Medulla oblongata (tissue), 1 donor: ENCODE measurements around the gene PHF21B.
"Not testable (repeated sequence)": the region's sequence is repeated elsewhere in the genome, so short reads cannot be mapped to it uniquely, and the experiment has no call there.

ENCODE experiments used
- DNase-seq: peaks from one replicate; pipeline ENCODE4 v3.0.0-alpha.2; 2015; ENCODE audit errors: extremely low spot score

PHF21B gene

GRCh38 chr22:44935724-44936123 lies 74.1 kb downstream of the PHF21B start:
- DNase-seq = peak; percentile 40

GRCh38 chr22:44934454-44934735 lies 75.4 kb downstream of the PHF21B start:
- no peak for DNase-seq

DNA sequence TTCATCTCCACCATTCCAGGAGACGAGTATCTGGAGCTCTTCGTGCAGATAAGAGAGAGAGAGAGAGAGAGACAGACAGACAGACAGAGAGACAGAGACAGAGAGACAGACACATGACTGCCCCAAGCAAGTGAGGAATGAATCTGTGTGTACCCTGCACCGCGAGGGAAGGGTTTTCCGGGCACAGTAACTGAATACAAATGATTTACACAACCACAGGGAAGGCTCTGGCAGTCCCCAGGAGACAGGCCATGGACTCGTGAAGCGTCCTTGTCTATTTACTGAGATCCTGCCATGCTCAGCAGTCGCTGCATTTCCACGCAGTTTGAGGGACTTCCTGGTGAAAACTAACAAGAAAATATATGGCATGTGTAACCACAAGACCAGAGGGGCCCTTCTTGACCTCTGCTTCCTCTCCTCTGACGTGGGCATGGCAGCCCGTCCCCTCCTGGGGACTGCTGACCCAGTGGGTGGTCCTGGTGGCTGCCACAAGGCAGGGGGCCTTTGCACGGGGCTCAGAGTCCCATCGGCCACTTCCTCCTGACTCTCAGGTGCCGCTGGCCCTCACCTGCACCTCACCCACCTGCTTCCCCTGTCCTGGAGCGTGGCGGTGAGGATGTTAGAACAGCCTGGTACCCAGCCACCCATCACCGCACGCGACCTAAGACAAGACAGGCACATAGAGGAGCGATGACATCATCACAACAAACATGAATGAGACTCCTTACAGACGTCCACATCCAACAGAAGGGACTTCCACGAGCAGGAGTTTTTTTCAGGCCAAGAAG lies 75.9 kb downstream of the PHF21B start:
- peak; percentile 13 for DNase-seq

DNA sequence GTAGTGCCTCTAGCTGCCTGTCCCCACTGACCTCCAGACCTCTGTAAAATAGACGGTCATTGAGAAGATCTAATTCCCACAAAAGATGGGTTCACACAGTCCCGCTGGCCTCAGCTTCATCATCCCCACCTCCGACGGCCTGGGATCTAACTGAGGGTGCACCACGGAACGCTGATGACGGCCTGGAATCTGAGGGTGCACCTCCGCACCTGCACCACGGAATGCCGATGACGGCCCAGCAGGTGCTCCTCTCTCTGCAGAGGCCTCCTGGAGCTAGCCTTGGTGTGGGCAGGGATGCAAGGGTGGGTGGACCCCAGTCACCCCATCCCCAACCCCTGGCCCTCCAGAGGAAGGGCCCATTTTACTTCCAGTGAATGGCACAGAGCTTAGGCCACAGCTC lies 77.3 kb downstream of the PHF21B start:
- no peak for DNase-seq

- DNase-seq = no peak
Observed at GRCh38 chr22:44931766-44932165, 78.0 kb downstream of the PHF21B start.

DNA sequence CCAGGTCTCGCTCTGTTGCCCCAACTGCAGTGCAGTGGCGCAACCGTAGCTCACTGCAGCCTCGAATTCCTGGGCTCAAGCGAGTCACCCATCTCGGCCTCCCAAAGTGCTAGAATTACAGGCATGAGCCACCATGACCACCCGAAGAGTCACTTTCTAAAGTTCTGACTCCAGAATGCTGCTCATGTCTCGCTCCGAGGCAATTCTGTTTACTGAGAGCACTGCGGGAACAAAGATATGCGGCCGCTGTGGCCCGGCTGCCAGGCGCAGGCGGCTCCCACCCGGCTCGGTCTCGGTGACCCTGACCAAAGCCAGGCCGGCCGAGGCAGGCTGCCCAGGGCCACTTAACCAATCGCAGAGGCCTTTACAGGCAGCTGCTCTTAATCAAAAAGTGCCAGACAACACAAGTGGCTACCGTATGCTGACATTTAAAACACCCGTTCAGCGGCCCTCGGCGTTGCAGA lies 78.7 kb downstream of the PHF21B start:
- peak; percentile 45 for DNase-seq

DNA sequence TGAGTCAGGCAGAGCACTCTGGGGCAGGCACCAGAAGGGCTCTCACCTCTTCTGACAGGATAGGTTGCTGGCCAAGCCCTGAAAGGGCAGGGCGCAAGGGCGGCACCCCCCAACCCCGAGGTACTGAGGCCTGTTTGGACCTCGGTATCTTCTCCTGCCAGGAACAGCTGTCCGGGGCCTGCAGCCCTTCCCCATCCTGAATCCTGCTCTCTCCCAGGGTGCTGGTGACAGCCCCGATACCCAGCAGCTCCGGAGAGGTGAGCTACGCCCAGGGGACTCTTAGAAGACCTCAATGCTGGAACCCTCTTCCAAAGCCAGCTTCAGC lies 79.1 kb downstream of the PHF21B start:
- DNase-seq = no peak

DNA sequence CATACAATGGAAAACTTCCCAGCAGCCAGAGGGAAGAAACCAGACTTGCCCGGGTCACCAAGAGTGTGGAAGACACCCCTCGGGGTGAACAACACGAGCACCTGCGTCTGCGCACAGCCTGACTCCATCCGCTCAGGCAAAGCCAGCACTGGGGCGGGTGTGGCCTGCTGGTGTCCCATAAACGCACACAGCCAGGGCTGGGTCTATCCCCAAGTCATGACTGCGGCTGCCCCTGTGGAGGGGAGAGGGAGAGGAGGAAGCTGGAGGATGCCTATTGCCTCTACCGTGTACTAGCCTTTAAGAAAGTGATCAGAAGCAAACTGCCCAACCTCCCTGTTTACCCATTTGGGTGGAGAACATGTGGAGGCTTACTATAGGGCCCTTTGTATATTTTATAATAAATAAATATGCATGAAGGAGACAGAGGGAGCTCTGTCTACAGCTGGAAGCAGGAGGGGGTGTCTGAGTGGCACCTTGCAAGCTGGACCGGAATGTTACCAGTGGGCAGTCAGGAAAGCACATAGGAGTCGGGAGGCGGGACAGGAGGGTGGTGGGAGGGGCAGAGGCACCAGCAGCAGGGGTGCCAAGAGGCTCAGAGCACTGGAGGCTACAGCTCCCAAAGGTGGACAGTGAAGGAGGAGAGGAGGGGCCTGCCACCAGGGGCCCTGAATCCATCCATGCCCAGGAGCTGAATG lies 79.6 kb downstream of the PHF21B start:
- no peak for DNase-seq

GRCh38 chr22:44929359-44930015 lies 80.3 kb downstream of the PHF21B start:
- no peak for DNase-seq

GRCh38 chr22:44928711-44929358 lies 81.0 kb downstream of the PHF21B start:
- no peak for DNase-seq

GRCh38 chr22:44928136-44928463 lies 81.7 kb downstream of the PHF21B start:
- no peak for DNase-seq

GRCh38 chr22:44927463-44928135 lies 82.2 kb downstream of the PHF21B start:
- DNase-seq = no peak

- DNase-seq = no peak
Observed at GRCh38 chr22:44926491-44927415, 83.1 kb downstream of the PHF21B start.

- DNase-seq = no peak
Observed at GRCh38 chr22:44926124-44926475, 83.7 kb downstream of the PHF21B start.

DNA sequence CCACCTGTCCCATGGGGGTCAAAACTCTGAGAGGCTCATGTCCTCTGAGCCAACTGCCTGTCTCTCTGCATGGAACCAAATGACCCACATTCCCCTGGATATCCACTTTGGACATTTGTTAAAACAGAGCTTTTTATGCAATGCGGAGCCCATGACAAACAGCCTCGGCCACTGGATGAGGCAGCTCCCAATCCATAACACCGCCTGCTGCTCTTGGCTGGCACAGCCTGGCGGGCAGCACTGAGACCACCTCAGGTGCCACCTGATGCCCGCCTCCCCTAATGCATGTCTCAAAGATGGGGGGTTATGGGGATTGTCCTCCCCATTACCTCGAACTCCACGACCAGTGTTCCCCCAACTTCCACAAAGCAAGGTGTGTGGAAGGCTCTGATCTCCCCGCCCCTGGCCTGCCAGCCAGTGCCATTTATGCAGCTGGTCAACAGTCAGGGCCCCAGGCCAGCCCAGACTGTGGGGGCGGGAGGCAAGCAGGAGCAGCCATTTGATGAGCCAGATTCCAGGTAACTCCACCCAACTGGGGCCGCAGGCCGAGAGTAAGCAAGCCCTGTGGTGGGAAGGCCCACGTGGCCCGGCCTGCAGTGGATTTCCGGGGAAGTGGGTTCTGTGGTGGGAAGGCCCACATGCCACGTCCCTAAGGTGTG lies 84.2 kb downstream of the PHF21B start:
- DNase-seq = no peak

DNA sequence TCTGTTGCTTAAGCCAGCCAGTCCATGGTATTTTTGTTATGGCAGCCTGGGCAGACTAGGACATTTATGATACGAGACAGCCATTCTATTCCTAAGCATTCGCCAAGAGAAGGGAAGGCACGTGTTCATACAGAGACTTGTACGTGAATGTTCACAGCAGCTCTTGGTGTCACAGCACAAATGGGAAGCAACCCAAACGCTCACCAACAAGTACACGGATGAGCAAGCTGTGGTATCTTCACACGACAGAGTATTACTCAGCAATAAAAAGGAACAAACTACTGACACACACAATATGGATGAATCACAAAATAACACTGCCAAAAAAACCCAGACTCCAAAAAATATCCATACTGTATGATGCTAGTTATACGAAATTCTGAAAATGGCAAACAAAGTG lies 85.1 kb downstream of the PHF21B start:
- DNase-seq = no peak

DNA sequence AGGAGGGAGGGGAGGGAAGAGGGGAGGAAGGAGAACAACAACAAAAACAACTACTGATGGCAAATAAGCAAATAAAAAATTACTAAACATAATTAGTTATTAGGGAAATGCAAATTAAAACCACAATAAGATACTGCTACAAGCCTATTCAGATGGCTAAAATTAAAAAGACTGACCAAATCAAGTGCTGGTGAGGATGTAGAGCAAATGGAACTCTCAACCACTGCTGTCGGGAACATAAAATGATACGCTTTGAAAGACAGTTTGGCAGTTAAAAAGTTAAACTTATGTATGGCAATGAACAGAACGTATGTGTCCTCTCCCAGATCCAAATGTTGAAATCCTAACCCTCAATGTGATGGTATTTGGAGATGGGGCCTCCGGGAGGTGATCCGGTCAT lies 85.7 kb downstream of the PHF21B start:
- no peak for DNase-seq

DNA sequence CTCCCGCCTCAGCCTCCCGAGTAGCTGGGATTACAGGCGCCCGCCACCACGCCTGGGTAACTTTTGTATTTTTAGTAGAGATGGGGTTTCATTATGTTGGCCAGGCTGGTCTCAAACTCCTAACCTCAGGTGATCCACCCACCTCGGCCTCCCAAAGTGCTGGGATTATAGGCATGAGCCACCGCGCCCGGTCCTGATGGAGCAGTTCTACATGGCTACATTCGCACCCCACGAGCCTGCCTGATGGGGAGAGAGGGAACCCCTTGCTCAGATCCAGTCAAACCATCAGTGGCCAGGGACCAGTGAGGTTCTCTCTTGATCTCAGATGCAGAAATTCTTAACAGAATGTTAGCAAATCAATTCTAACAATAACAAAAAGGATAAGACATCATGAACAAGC lies 88.0 kb downstream of the PHF21B start:
- not testable (repeated sequence) for DNase-seq

GRCh38 chr22:44920183-44920582 lies 89.6 kb downstream of the PHF21B start:
- DNase-seq = no peak

DNA sequence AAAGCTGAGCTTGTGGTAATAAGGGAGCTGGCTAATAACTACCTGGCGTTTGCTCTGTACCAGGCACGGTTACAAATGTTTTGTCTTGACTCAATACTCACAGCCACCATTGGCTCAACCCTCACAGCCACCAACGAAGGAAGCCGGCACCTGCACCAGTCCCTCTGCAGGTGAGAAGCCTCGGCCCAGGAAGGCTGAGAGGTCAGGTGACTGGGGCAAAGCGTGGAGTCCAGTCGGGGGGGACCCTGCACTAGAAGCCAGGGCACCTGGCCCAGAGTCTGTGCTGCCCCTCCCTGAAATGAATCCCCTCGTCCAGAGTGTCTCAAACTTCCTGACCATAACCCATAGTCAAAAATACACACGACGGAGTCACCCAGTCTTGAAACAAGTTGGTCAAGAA lies 90.1 kb downstream of the PHF21B start:
- no peak for DNase-seq

DNA sequence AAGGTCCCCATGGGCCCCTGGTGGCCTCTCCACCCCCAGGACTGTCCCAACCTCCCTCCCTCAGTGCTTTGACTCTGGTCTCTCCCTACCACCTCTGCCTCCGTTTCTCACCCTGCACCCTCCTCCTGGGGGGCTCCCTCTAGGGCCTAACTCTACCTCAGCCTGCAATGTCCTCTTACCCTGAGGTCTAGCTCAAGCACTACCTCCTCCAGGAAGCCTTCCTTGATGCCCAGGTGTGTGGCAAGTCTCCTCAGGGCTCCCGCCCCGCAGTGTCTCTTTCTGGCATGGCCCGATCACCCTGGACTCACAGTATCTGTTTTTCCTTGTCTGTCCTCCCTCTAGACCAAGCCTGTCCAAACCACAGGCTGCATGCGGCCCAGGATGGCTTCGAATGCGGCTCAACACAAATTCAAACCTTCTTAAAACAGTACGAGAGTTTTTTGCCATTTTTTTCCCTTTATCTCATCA lies 90.8 kb downstream of the PHF21B start:
- no peak for DNase-seq
